ENCODE data around the gene ACSF2. TPM values are rescaled to one million over a fixed set of nuclear protein-coding genes. Genes with fewer than 3 reads are reported as not detected.
A peak's percentile ranks its signal among the peaks of the same experiment; 100 is the strongest.

Gene ACSF2
- total RNA-seq, 4 donors from 2014 or later: 20.5 to 69.3 (median 31.9) TPM

- Histone ChIP-seq H3K27me3 (no peaks in the 10 kb centered on the region), H3K9me3 (no peaks in the 10 kb centered on the region), H3K36me3 (peaks cover 0 to 56% (median 5%) of the 10 kb centered on the region in 3 donors), H3K4me3 (no peak overlapping the region), H3K4me1 (peaks cover 0 to 54% (median 15%) of the 10 kb centered on the region in 4 donors), H3K27ac (peak overlapping the region; percentile 60 to 94 (median 78))
- TF ChIP-seq EP300 (IDR thresholded peaks at IDR 0.05) (peak; percentile 80 to 94), POLR2A (IDR thresholded peaks at IDR 0.05) (no peak), CTCF (IDR thresholded peaks at IDR 0.05) (peak; percentile 86 to 95 (median 90))
- DNase-seq (ENCODE audit: low spot score in 2 of 2): peak; percentile 94 to 98
- WGBS, 2 donors: 8 to 9% methylated on average over 7 of the region's 7 CpGs
These were observed 56.5 kb downstream of the ACSF2 start for GRCh38 chr17:50482516-50482915.

GRCh38 chr17:50483266-50483665 lies 57.2 kb downstream of the ACSF2 start:
- Histone ChIP-seq H3K27ac (peak overlapping the region in 3 of 4 donors; percentile 60 to 94 (median 88)), H3K4me1 (peaks cover 0 to 46% (median 14%) of the 10 kb centered on the region in 4 donors), H3K36me3 (peaks cover 0 to 63% (median 5%) of the 10 kb centered on the region in 3 donors), H3K27me3 (no peaks in the 10 kb centered on the region), H3K4me3 (no peak overlapping the region), H3K9me3 (no peaks in the 10 kb centered on the region)
- TF ChIP-seq EP300 (IDR thresholded peaks at IDR 0.05) (no peak), CTCF (IDR thresholded peaks at IDR 0.05) (no peak)
- DNase-seq (ENCODE audit: low spot score in 2 of 2): no peak
- WGBS, 2 donors: 72 to 80% methylated on average over 5 of the region's 5 CpGs

GRCh38 chr17:50484386-50485155 lies 58.6 kb downstream of the ACSF2 start:
- Histone ChIP-seq H3K4me3 (no peak overlapping the region), H3K36me3 (peaks cover 0 to 65% (median 5%) of the 10 kb centered on the region in 3 donors), H3K27ac (peak overlapping the region in 1 of 4 donors; percentile 11), H3K27me3 (no peaks in the 10 kb centered on the region), H3K9me3 (no peaks in the 10 kb centered on the region), H3K4me1 (peaks cover 0 to 39% (median 11%) of the 10 kb centered on the region in 4 donors)
- TF ChIP-seq CTCF (IDR thresholded peaks at IDR 0.05): no peak
- no peak for TF ChIP-seq POLR2A (IDR thresholded peaks at IDR 0.05)
- TF ChIP-seq EP300 (IDR thresholded peaks at IDR 0.05): no peak
- no peak for DNase-seq (ENCODE audit: low spot score in 2 of 2)
- WGBS, 2 donors: 89 to 92% methylated on average over 10 to 11 of the region's 11 CpGs

- Histone ChIP-seq H3K4me1 (peaks cover 0 to 31% (median 6%) of the 10 kb centered on the region in 4 donors), H3K36me3 (peaks cover 0 to 53% (median 5%) of the 10 kb centered on the region in 3 donors), H3K27ac (no peak overlapping the region), H3K4me3 (no peak overlapping the region), H3K27me3 (no peaks in the 10 kb centered on the region), H3K9me3 (no peaks in the 10 kb centered on the region)
- TF ChIP-seq EP300 (IDR thresholded peaks at IDR 0.05): no peak
- no peak for TF ChIP-seq CTCF (IDR thresholded peaks at IDR 0.05)
- no peak for TF ChIP-seq POLR2A (IDR thresholded peaks at IDR 0.05)
- no peak for DNase-seq (ENCODE audit: low spot score in 2 of 2)
- 83 to 84% methylated on average over 13 to 17 of the region's 17 CpGs for WGBS, 2 donors
These were observed 61.4 kb downstream of the ACSF2 start for GRCh38 chr17:50487213-50488096.

All from tibial nerve (tissue), 4 donors.